H1 (cell line): ENCODE measurements around the gene DLGAP5. TPM values are rescaled to one million over a fixed set of nuclear protein-coding genes. Genes with fewer than 3 reads are reported as not detected.

Experiments
- CTCF ChIA-PET: fragments of 300-600 bp; sonication (Branson Sonifier 250); formaldehyde crosslinking; loops from one replicate; lab custom pipeline; 2021; ENCODE audit not compliant: partially characterized antibody; lab: Charles Lee
- POLR2A ChIA-PET: fragments of 300-600 bp; sonication (Branson Sonifier 250); formaldehyde crosslinking; loops from one replicate; lab custom pipeline; 2021; ENCODE audit warnings: inconsistent platforms; ENCODE audit not compliant: partially characterized antibody; lab: Charles Lee
- DNase-seq, 2 experiments: peaks; one replicate each; pipeline versions ENCODE4 v3.0.0 to v3.0.0-alpha.2; 2010 to 2022; ENCODE audit warnings: low spot score in 2 of 2, low read depth in 1 of 2, mixed read lengths in 1 of 2
- FAIRE-seq: peaks from 2 replicates; lab custom pipeline; 2011; peaks lifted over from hg19 to GRCh38; lab: Jason Lieb, UNC
- H2AFZ ChIP-seq: 2 replicates; pipeline ENCODE4 v1.8.1; 2012; ENCODE audit warnings: low read length, inconsistent platforms
- H2AK5ac ChIP-seq: 2 replicates; pipeline ENCODE4 v1.6.1; 2013; ENCODE audit warnings: low read depth, low read length
- H2BK120ac ChIP-seq: replicated peaks from 2 replicates; pipeline ENCODE3; 2013; ENCODE audit warnings: low read depth, low read length, inconsistent platforms
- H2BK12ac ChIP-seq: 2 replicates; pipeline ENCODE4 v1.6.1; 2013; ENCODE audit warnings: low read depth, low read length
- H2BK15ac ChIP-seq: 2 replicates; pipeline ENCODE4 v1.6.1; 2013; ENCODE audit warnings: low read length
- H2BK20ac ChIP-seq: 2 replicates; pipeline ENCODE4 v1.6.1; 2013; ENCODE audit warnings: low read length
- H2BK5ac ChIP-seq: 2 replicates; pipeline ENCODE4 v1.6.1; 2013; ENCODE audit warnings: low read depth, low read length
- H3K14ac ChIP-seq: 2 replicates; pipeline ENCODE4 v1.6.1; 2013; ENCODE audit warnings: inconsistent platforms; ENCODE audit not compliant: insufficient read length
- H3K18ac ChIP-seq: 2 replicates; pipeline ENCODE4 v1.6.1; 2013; ENCODE audit warnings: low read length; ENCODE audit errors: extremely low read depth
- H3K23ac ChIP-seq: 2 replicates; pipeline ENCODE4 v1.6.1; 2013; ENCODE audit warnings: inconsistent platforms; ENCODE audit not compliant: insufficient read length
- H3K23me2 ChIP-seq: 2 replicates; pipeline ENCODE4 v1.6.1; 2013; ENCODE audit warnings: low read depth, low read length
- H3K27ac ChIP-seq: 2 replicates; pipeline ENCODE4 v1.6.1; 2011; ENCODE audit warnings: low read depth, low read length, inconsistent platforms
- H3K27me3 ChIP-seq, 4 experiments: replicated peaks in 1 of 4; 1 replicate in 1 of 4; 2 replicates in 3 of 4; pipeline versions ENCODE4 v1.6.1 to v1.8.1; 2011 to 2013; ENCODE audit warnings: low read length in 3 of 4, mild to moderate bottlenecking in 3 of 4, inconsistent platforms in 2 of 4, mixed read lengths in 2 of 4, moderate library complexity in 1 of 4; ENCODE audit not compliant: control insufficient read depth in 3 of 4, insufficient read depth in 3 of 4; ENCODE audit errors: extremely low read depth in 1 of 4
- H3K36me3 ChIP-seq, 4 experiments: 2 replicates each; pipeline versions ENCODE4 v1.6.1 to v1.8.1; 2011 to 2013; ENCODE audit warnings: mild to moderate bottlenecking in 4 of 4, low read length in 3 of 4, moderate library complexity in 2 of 4, control low read depth in 1 of 4, inconsistent platforms in 1 of 4; ENCODE audit not compliant: insufficient read depth in 4 of 4, control insufficient read depth in 2 of 4
- H3K4ac ChIP-seq: replicated peaks from 2 replicates; pipeline ENCODE3; 2013; ENCODE audit warnings: low read length, low read depth, mixed read lengths, inconsistent platforms; ENCODE audit not compliant: insufficient read length
- H3K4me1 ChIP-seq, 4 experiments: replicated peaks in 1 of 4; 1 replicate in 1 of 4; 2 replicates in 3 of 4; pipeline versions ENCODE4 v1.6.1 to v1.8.1; 2011 to 2013; ENCODE audit warnings: low read length in 3 of 4, inconsistent platforms in 2 of 4, mixed read lengths in 1 of 4; ENCODE audit not compliant: insufficient read depth in 4 of 4, control insufficient read depth in 3 of 4
- H3K4me2 ChIP-seq, 2 experiments: 2 replicates each; pipeline versions ENCODE4 v1.6.1 to v1.8.1; 2011 to 2013; ENCODE audit warnings: low read depth in 2 of 2, low read length in 2 of 2, control low read depth in 1 of 2, inconsistent platforms in 1 of 2, mild to moderate bottlenecking in 1 of 2; ENCODE audit not compliant: insufficient read depth in 1 of 2
- H3K4me3 ChIP-seq, 4 experiments: fragments of 200-600, 300-600 bp in 1 of 4; sonication (generic), shearing (Covaris generic), sonication (Bioruptor Twin) in 1 of 4; 2 replicates each; pipeline versions ENCODE4 v1.5.1 to v1.8.1; 2011 to 2016; ENCODE audit warnings: low read length in 4 of 4, low read depth in 3 of 4, control low read depth in 2 of 4, inconsistent platforms in 2 of 4, mild to moderate bottlenecking in 2 of 4, mixed read lengths in 1 of 4, moderate library complexity in 1 of 4; ENCODE audit not compliant: insufficient read depth in 2 of 4; ENCODE audit errors: extremely low read depth in 1 of 4
- H3K56ac ChIP-seq: replicated peaks from 2 replicates; pipeline ENCODE3; 2013; ENCODE audit warnings: low read depth, mild to moderate bottlenecking, mixed read lengths, low read length, inconsistent platforms; ENCODE audit not compliant: insufficient read length
- H3K79me1 ChIP-seq: 2 replicates; pipeline ENCODE4 v1.6.1; 2013; ENCODE audit warnings: low read depth, low read length, control low read depth
- H3K79me2 ChIP-seq, 2 experiments: 2 replicates each; pipeline versions ENCODE4 v1.6.1 to v1.8.1; 2012 to 2013; ENCODE audit warnings: low read length in 2 of 2, mild to moderate bottlenecking in 2 of 2, inconsistent platforms in 1 of 2; ENCODE audit not compliant: insufficient read depth in 2 of 2, control insufficient read depth in 1 of 2
- H3K9ac ChIP-seq, 4 experiments: replicated peaks in 1 of 4; 1 replicate in 1 of 4; 2 replicates in 3 of 4; pipeline versions ENCODE4 v1.6.1 to v1.8.1; 2011 to 2013; ENCODE audit warnings: low read depth in 3 of 4, low read length in 3 of 4, control low read depth in 2 of 4, mild to moderate bottlenecking in 2 of 4, moderate library complexity in 2 of 4, inconsistent platforms in 1 of 4; ENCODE audit errors: extremely low read depth in 1 of 4
- H3K9me3 ChIP-seq, 2 experiments: 2 replicates each; pipeline versions ENCODE4 v1.6.1 to v1.8.1; 2012 to 2013; ENCODE audit warnings: mild to moderate bottlenecking in 2 of 2, moderate library complexity in 2 of 2, control low read depth in 1 of 2, inconsistent platforms in 1 of 2, low read depth in 1 of 2, low read length in 1 of 2, mixed read lengths in 1 of 2; ENCODE audit not compliant: insufficient read depth in 2 of 2
- H4K20me1 ChIP-seq, 2 experiments: replicated peaks in 1 of 2; 2 replicates each; pipeline versions ENCODE3 to v1.8.1; 2011 to 2013; ENCODE audit warnings: inconsistent platforms in 2 of 2, low read length in 2 of 2, mild to moderate bottlenecking in 1 of 2; ENCODE audit not compliant: insufficient read depth in 2 of 2, control insufficient read depth in 1 of 2
- H4K5ac ChIP-seq: 2 replicates; pipeline ENCODE4 v1.6.1; 2013; ENCODE audit warnings: low read length, low read depth, mixed read lengths, inconsistent platforms; ENCODE audit not compliant: insufficient read length
- H4K8ac ChIP-seq: 2 replicates; pipeline ENCODE4 v1.8.0; 2013; ENCODE audit warnings: mild to moderate bottlenecking, moderate library complexity, low read length, inconsistent platforms; ENCODE audit not compliant: insufficient read depth; ENCODE audit errors: extremely low read depth
- H4K91ac ChIP-seq: replicated peaks from 2 replicates; pipeline ENCODE3; 2013; ENCODE audit warnings: low read length, mixed read lengths, inconsistent platforms; ENCODE audit not compliant: insufficient read length
- CBX8 ChIP-seq: fragments of 300-800, 300-1000 bp; sonication (generic); IDR thresholded peaks from 2 replicates; pipeline ENCODE4 v1.7.1; 2016; ENCODE audit warnings: low read depth, low read length, borderline replicate concordance
- GTF2F1 ChIP-seq: IDR thresholded peaks from 2 replicates; pipeline ENCODE4 v1.6.1; 2012; ENCODE audit warnings: low read depth, low read length, improper control_type of control experiment, borderline replicate concordance
- SIRT6 ChIP-seq: IDR thresholded peaks from one replicate; pipeline ENCODE4 v1.7.1; 2012; ENCODE audit warnings: low read length, inconsistent platforms
- SP1 ChIP-seq: IDR thresholded peaks from 2 replicates; pipeline ENCODE4 v1.6.1; 2011; ENCODE audit warnings: low read depth, low read length
- WGBS, 2 experiments: shearing (Covaris generic) in 1 of 2; methylation state at CpG; one replicate each; pipeline versions ENCODE4 v1.1.6 to v1.1.7; 2013 to 2015; ENCODE audit warnings: low lambda C conversion rate in 2 of 2, mixed read lengths in 2 of 2, inconsistent platforms in 1 of 2, low coverage in 1 of 2, missing lambda C conversion rate in 1 of 2; ENCODE audit not compliant: insufficient replicate concordance in 2 of 2, insufficient coverage in 1 of 2, insufficient read length in 1 of 2; ENCODE audit errors: extremely low coverage in 1 of 2, missing lambda C conversion rate in 1 of 2; 5-methylcytosine and 5-hydroxymethylcytosine counted together
- polyA plus RNA-seq, 7 experiments: library from polyadenylated mRNA; depleted of rRNA in 3 of 7; stranded (reverse) in 5 of 7; unstranded in 2 of 7; fragments of >200 nt in 5 of 7; fragments of 200-250 nt in 2 of 7; gene quantifications; 1 replicate in 5 of 7; 2 replicates in 1 of 7; 4 replicates in 1 of 7; pipeline versions ENCODE4 v1.2.1 to v1.2.3, GENCODE V29; 2011 to 2013; ENCODE audit warnings: missing spikeins in 2 of 7, mixed read lengths in 2 of 7
- total RNA-seq: library from RNA; stranded (reverse); fragmentation: NEBNext Ultra II Directional; extraction: Animal tissue kit (Norgen Biotek cat#: 25700); gene quantifications from 2 replicates; pipeline ENCODE4 v1.2.1, GENCODE V29; 2021

DLGAP5 gene
- total and polyA plus RNA-seq, 2 of the 8 experiments (the other 6 are each of a cell fraction or from before 2014, with no cell fraction given): 16.9 to 155 TPM

DNA sequence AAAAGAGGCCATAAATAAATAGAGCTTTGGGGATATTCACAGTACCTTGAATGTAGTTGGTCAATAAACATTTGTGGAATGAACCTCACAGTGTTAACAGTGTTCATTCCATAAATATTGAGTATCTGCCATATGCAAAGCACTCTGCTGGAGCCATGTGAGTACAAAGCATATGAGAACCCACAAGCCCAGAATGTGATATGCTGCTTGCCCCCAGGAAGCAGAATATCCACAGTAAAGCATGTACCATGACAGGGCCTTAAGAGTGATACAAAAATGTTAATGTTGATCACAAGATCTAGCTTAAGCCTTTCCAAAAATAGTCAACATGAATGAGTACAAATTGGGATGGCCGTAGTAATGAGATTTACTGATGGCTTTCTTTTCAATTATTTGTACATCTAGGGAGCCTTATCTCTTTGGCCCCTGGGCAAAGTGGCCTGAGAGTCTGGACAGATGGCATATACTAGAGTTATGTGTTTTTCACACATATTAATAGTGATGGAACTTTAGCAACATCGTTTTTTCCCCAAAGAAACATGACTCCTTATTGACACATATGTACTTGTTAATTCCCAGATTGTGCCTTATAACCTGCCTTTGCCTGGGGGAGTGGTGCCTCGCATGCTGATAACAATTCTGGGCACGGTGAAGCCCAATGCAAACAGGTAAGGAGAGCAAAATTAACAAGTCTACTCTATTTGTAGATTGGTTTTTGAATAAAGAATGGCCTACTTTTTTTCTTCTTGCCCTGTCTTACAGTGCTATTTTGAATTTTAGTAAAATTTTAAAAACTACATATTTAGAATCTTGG is 51.5 kb downstream of the DLGAP5 start:
- Histone ChIP-seq H3K23ac (no peak overlapping the region), H3K4me1 (no peaks in the 10 kb centered on the region), H2AFZ (no peak overlapping the region), H3K18ac (no peak overlapping the region), H3K56ac (no peak overlapping the region), H3K4ac (no peak overlapping the region), H3K36me3 (peaks cover 0 to 12% (median 8%) of the 10 kb centered on the region in 4 experiments; a peak in 6 of 8 replicates), H2BK20ac (no peak overlapping the region), H4K91ac (no peak overlapping the region), H3K27me3 (no peaks in the 10 kb centered on the region), H2BK15ac (no peak overlapping the region), H2BK12ac (no peak overlapping the region), H4K20me1 (no peaks in the 10 kb centered on the region), H2BK5ac (no peak overlapping the region), H4K5ac (no peak overlapping the region), H3K9ac (no peak overlapping the region), H3K79me1 (no peaks in the 10 kb centered on the region), H3K27ac (no peak overlapping the region), H3K79me2 (no peaks in the 10 kb centered on the region), H3K4me2 (no peak overlapping the region), H4K8ac (no peak overlapping the region), H3K23me2 (no peaks in the 10 kb centered on the region; the same call in 1 of the 2 replicates), H2AK5ac (no peak overlapping the region), H2BK120ac (no peak overlapping the region), H3K14ac (no peak overlapping the region), H3K9me3 (no peaks in the 10 kb centered on the region), H3K4me3 (no peak overlapping the region)
- FAIRE-seq: no peak
- 89% methylated on average over 4 of the region's 4 CpGs; no CpG with 5 or more reads in 1 of the 2 experiments for WGBS, 2 experiments
- DNase-seq: no peak
- ChIA-PET POLR2A (interaction anchor here (1.0 to 1.9 kb wide), 3 partner anchors 11 to 51 kb away, joined by 3 to 7 read pairs (median 3); partner anchors contain the start of gene DLGAP5), CTCF (interaction anchor here (0.7 to 3.5 kb wide), 6 partner anchors 12 to 67 kb away, joined by 3 to 29 read pairs (median 12); no protein-coding TSS in a partner anchor)
- TF ChIP-seq CBX8 (no peak), SIRT6 (no peak), SP1 (no peak), GTF2F1 (no peak)
